ENCODE measurements around the gene KIRREL2.

DNA sequence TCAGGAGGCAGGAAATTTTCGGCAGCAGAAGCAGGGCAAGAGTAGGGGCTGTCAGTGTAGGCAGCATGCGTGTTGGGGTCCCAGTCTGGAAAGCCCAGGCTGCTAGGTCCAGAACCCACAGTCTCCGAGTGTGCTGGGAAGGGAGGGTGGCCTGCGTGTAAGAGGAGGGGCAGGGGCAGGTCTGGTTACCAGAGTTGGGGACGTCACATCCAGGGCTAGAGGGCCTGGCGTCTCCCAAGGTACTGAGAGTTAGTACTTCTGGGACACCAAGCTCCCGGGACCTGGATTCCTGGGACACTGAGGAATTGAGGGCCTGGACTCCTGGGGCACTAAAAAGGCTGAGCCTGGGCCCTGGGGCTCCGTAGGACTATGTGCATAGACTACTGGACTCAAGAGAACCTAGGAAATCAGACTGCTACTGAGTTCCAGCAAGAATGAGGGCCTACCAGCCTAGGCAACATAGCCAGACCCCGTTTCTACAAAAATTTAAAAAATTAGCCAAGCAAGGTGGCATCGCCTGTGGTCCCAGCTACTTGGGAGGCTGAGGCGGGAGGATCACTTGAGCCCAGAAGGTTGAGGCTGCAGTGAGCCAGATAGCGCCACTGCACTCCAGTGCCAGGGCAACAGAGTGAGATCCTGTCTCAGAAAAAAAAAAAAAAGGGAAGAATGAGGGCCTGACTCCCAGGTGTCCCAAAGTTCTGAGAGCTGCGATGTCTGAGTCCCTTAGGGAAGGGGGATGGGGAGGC lies 41.2 kb downstream of the KIRREL2 start:
- no peak for TF ChIP-seq FOXK2 (conservative IDR thresholded peaks at IDR 0.05 in 1 of 2, IDR thresholded peaks at IDR 0.05 in 1 of 2; ENCODE audit: low read depth in 2 of 2)
- TF ChIP-seq, protein P1, sequence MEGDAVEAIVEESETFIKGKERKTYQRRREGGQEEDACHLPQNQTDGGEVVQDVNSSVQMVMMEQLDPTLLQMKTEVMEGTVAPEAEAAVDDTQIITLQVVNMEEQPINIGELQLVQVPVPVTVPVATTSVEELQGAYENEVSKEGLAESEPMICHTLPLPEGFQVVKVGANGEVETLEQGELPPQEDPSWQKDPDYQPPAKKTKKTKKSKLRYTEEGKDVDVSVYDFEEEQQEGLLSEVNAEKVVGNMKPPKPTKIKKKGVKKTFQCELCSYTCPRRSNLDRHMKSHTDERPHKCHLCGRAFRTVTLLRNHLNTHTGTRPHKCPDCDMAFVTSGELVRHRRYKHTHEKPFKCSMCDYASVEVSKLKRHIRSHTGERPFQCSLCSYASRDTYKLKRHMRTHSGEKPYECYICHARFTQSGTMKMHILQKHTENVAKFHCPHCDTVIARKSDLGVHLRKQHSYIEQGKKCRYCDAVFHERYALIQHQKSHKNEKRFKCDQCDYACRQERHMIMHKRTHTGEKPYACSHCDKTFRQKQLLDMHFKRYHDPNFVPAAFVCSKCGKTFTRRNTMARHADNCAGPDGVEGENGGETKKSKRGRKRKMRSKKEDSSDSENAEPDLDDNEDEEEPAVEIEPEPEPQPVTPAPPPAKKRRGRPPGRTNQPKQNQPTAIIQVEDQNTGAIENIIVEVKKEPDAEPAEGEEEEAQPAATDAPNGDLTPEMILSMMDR (IDR thresholded peaks at IDR 0.05 in 2 of 3, conservative IDR thresholded peaks at IDR 0.05 in 1 of 3; ENCODE audit: insufficient read depth in 2 of 3, low read depth in 1 of 3, low read length in 3 of 3) = no peak
- no peak for TF ChIP-seq MCM3 (IDR thresholded peaks at IDR 0.05)
- TF ChIP-seq ZNF184 (CRISPR knock-in tag; IDR thresholded peaks at IDR 0.05) = no peak
- no peak for TF ChIP-seq ZNF174 (CRISPR knock-in tag; IDR thresholded peaks at IDR 0.05)
- no peak for TF ChIP-seq CBX1 (IDR thresholded peaks at IDR 0.05; ENCODE audit: low read depth)
- no peak for TF ChIP-seq THRAP3 (IDR thresholded peaks at IDR 0.05; ENCODE audit: borderline replicate concordance)
- no peak for TF ChIP-seq FOS (IDR thresholded peaks at IDR 0.05; ENCODE audit: extremely low read depth, insufficient read length)
- no peak for TF ChIP-seq BRCA1 (IDR thresholded peaks at IDR 0.05)
- TF ChIP-seq BRCA1 (CRISPR knock-in tag; IDR thresholded peaks at IDR 0.05) = no peak
- TF ChIP-seq, protein P2, sequence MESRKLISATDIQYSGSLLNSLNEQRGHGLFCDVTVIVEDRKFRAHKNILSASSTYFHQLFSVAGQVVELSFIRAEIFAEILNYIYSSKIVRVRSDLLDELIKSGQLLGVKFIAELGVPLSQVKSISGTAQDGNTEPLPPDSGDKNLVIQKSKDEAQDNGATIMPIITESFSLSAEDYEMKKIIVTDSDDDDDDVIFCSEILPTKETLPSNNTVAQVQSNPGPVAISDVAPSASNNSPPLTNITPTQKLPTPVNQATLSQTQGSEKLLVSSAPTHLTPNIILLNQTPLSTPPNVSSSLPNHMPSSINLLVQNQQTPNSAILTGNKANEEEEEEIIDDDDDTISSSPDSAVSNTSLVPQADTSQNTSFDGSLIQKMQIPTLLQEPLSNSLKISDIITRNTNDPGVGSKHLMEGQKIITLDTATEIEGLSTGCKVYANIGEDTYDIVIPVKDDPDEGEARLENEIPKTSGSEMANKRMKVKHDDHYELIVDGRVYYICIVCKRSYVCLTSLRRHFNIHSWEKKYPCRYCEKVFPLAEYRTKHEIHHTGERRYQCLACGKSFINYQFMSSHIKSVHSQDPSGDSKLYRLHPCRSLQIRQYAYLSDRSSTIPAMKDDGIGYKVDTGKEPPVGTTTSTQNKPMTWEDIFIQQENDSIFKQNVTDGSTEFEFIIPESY (CRISPR knock-in tag; IDR thresholded peaks at IDR 0.05) = no peak
- TF ChIP-seq EP300 (IDR thresholded peaks at IDR 0.05; ENCODE audit: low read length) = no peak
- TF ChIP-seq ELF1 (tag; IDR thresholded peaks at IDR 0.05) = no peak
